Cardiac fibroblast (primary cell): ENCODE results near the gene PEX12.
A peak's percentile ranks its signal among the peaks of the same experiment; 100 is the strongest.

Experiments
- DNase-seq, 2 donors: peaks; one replicate each; pipeline versions ENCODE4 v3.0.0 to v3.0.0-alpha.2; 2010; ENCODE audit warnings: low read depth in 2 of 2
- H3K4me3 ChIP-seq, 2 donors: replicated peaks in 1 of 2; 1 replicate in 1 of 2; 2 replicates in 1 of 2; pipeline ENCODE4 v1.5.1; 2011; ENCODE audit warnings: low read depth in 2 of 2, low read length in 2 of 2, mild to moderate bottlenecking in 2 of 2, moderate library complexity in 1 of 2
- CTCF ChIP-seq: IDR thresholded peaks from one replicate; pipeline ENCODE4 v1.5.1; 2011; ENCODE audit warnings: low read depth, mild to moderate bottlenecking, low read length, inconsistent platforms

The PEX12 gene

GRCh38 chr17:35578197-35578928 is at the start of gene PEX12:
Gene PEX12 (minus strand): TSS chr17:35578571. CDS start chr17:35578021, 550 bp downstream.
- peak within 1 kb of the TSS; percentile 68 to 82 for H3K4me3 ChIP-seq
- no peak for TF ChIP-seq CTCF
- peak; percentile 85 to 91 for DNase-seq

GRCh38 chr17:35627417-35627816 is 49.0 kb upstream of the PEX12 start:
- no peak for DNase-seq
- TF ChIP-seq CTCF, result no peak
- H3K4me3 ChIP-seq, result no peak overlapping the region

GRCh38 chr17:35621768-35622167 is 43.4 kb upstream of the PEX12 start:
- TF ChIP-seq CTCF, result no peak

GRCh38 chr17:35618628-35619027 is 40.3 kb upstream of the PEX12 start:
- DNase-seq, result no peak
- no peak for TF ChIP-seq CTCF
- no peak overlapping the region for H3K4me3 ChIP-seq

More at GRCh38 chr17:35621768-35622167, 43.4 kb upstream of the PEX12 start:
- no peak overlapping the region for H3K4me3 ChIP-seq
- no peak for DNase-seq

GRCh38 chr17:35617505-35617904 is 39.1 kb upstream of the PEX12 start:
- DNase-seq, result peak in 1 of 2 donors; percentile 5
- TF ChIP-seq CTCF, result no peak
- H3K4me3 ChIP-seq, result no peak overlapping the region

GRCh38 chr17:35616536-35616935 is 38.2 kb upstream of the PEX12 start:
- no peak for TF ChIP-seq CTCF
- no peak for DNase-seq
- H3K4me3 ChIP-seq, result no peak overlapping the region

- TF ChIP-seq CTCF, result no peak
- no peak overlapping the region for H3K4me3 ChIP-seq
- DNase-seq, result no peak
These were observed 36.4 kb upstream of the PEX12 start for GRCh38 chr17:35614810-35615209.
